GM23248 (cell line): ENCODE measurements around the gene BTBD16.

Source experiments
- EZH2 ChIP-seq: fragments of 200-600 bp; sonication (generic); IDR thresholded peaks from 2 replicates; pipeline ENCODE4 v1.6.1; 2018; ENCODE audit warnings: antibody characterized with exemption, mild to moderate bottlenecking; ENCODE audit not compliant: insufficient read depth, poor library complexity, severe bottlenecking
- EZH2phosphoT487 ChIP-seq: fragments of 200-600 bp; sonication (generic); IDR thresholded peaks from 2 replicates; pipeline ENCODE4 v1.6.1; 2018; ENCODE audit warnings: antibody characterized with exemption, moderate library complexity, mild to moderate bottlenecking, low read depth; ENCODE audit not compliant: insufficient read depth

DNA sequence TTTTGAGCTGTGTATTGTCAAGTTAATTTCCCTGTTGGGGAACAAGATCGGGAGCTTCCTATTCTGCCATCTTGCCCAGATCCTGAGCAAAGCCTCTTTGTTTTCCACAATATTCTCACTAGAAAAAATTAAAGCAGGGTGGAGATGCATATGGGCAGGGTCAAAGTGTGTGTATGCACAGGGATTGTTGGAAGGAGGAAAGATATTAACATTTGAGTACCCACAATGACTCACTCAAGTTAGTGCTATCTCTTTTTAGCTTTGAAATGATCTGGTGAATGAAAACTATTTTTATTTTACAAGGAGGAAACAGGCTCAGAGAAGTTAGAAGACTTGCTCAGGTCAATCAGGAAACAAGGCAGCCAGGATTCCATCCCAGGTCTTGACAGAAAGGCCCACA, 6.7 kb upstream of the BTBD16 start:
- TF ChIP-seq EZH2 (no peak), EZH2phosphoT487 (no peak)
